SK-N-DZ (cell line): ENCODE data around the gene CLDN6.
"Not testable (repeated sequence)": the region's sequence is repeated elsewhere in the genome, so short reads cannot be mapped to it uniquely, and the experiment has no call there.

Source experiments
- DNase-seq: peaks from one replicate; pipeline ENCODE4 v3.0.0-alpha.2; 2015; ENCODE audit warnings: low spot score

The CLDN6 gene

GRCh38 chr16:3052571-3053329 lies 34.8 kb upstream of the CLDN6 start:
- DNase-seq: not testable (repeated sequence)

DNA sequence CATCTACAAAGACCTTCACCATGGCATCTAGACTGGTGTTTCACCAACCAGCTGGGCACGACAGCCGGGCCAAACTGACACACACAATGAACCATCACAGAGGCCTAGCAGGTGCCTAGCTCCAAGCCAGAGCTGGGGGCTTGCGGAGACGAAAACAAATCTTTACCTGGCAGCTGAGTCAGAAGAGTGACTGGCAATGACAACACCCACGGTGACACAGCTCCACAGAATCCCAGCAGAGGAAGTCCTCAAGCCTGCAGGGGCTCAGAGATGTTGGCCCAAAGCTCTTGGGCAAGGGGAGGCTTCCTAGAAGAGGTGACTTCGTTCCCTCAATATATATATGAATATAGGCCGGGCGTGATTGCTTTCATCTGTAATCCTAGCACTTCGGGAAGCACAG lies 33.5 kb upstream of the CLDN6 start:
- no peak for DNase-seq

DNA sequence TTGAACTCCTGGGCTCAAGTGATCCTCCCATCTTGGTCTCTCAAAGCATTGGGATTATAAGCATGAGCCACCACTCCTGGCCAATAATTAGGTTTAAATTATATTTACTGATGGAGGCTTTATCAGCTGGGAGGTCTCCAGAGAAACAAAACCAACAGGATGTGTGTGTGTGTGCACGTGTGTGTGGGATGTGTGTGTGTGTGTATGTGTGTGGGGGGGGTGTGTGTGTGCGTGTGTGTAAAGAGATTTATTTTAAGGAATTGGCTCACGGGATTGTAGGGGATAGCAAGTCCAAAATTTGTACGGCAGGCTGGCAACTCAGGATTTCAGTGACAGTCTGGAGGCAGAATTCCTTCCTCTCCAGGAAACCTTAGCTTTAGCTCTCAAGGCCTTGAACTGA lies 33.0 kb upstream of the CLDN6 start:
- DNase-seq: no peak

- DNase-seq: no peak
Observed at GRCh38 chr16:3050487-3050886, 32.5 kb upstream of the CLDN6 start.

DNA sequence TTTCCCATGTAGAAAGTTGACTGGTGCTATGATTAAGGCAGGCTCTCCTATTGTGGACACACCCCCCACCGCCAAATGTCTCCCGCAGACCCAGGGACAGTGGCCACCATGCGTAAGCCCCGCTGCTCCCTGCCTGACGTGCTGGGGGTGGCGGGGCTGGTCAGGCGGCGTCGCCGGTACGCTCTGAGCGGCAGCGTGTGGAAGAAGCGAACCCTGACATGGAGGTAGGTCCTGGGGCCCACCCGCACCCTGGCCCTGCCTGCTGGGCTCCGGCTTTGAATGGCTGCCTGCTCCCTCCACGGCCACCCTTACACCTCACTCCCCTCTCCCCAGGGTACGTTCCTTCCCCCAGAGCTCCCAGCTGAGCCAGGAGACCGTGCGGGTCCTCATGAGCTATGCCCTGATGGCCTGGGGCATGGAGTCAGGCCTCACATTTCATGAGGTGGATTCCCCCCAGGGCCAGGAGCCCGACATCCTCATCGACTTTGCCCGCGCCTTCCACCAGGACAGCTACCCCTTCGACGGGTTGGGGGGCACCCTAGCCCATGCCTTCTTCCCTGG lies 32.0 kb upstream of the CLDN6 start:
- no peak for DNase-seq

- DNase-seq: no peak
Observed at GRCh38 chr16:3047387-3047720, 29.4 kb upstream of the CLDN6 start.

GRCh38 chr16:3046641-3047386 lies 28.8 kb upstream of the CLDN6 start:
- DNase-seq: no peak

- no peak for DNase-seq
Observed at GRCh38 chr16:3045758-3046640, 28.0 kb upstream of the CLDN6 start, which contains the start of gene MMP25. TSS of gene MMP25 (plus strand) at chr16:3046561. CDS start at chr16:3046918, 357 bp downstream.

DNA sequence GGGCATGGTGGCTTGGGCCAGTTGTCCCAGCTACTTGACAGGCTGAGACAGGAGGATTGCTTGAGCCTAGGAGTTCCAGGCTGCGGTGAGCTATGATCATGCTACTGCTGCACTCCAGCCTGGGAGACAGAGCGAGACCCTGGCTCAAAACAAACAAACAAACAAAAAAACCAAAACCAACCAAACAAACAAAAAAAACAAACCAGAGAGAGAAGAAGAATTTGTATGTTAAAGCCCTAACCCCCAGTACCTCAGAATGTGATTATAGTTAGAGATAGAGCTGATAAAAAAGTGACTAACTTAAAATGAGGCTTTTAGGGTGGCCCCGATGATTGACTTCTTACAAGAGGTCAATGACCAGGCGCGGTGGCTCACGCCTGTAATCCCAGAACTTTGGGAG lies 26.7 kb upstream of the CLDN6 start:
- DNase-seq: no peak

- DNase-seq: no peak
Observed at GRCh38 chr16:3042376-3042775, 24.4 kb upstream of the CLDN6 start.

DNA sequence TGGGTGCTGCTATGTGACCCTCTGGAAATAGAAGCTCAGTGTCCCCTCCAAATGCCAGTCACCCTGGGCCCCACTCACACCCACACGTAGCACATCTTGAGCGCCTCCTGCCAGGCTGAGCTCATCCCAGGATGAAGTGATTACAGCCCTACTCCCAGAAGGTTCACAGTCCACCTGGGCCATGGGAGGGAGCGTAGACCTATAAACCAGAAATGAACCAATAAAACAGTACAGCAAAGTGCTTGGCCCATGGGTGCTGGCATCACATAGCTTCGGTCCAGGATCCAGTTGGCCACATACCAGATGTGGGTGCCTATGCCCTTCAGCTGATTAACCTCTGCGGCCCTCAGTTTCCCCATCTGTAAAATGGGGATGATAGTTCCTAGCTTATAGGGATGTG lies 20.9 kb upstream of the CLDN6 start:
- no peak for DNase-seq

DNA sequence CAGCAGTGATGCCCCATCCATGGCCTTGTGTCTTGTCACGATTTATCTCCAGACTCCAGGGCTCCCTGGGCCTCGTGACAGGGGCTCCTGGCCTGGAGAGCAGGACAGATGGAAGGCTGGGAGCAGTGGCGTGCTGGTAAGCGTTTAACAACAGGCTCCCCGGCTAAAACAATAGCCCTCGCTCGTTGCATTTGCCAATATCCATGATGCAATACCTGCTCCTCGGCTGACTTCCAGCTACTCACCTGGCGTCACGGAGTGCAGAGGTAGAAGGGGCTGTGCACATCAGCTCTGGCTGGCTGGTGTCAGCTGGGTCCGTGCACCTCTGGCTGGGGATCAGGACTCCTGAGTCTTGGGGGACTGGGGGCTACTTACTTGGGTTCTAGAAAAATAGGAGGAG lies 20.3 kb upstream of the CLDN6 start:
- DNase-seq: no peak

DNA sequence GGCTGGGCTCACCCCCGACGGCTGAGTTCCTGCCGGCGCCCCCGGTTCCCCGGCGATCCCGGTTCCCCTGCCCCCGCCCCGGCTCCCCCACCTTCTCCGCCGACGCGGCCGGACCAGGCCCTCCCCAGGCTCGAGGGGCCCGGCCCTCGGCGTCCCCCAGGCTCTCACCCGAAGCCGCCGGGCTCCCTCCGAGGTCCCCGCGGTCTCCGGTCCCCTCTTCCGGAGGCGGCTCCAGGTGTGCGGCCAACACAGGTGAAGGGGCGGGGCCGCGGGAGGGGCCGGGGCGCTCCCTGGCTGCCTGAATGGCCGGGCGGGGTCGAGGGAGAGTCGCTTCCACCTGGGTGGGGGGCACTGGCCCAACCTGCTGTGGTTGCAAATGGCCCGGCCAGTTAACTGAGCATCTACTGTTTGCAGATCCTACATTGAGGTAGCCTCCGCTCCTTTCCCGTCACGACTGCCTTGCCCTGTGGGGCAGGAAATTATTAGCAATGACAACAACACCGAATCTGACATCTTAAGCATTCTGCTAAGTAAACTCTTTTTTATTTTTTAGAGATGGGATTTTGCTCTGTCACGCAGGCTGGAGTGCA lies 18.8 kb upstream of the CLDN6 start, which contains the start of gene BICDL2:
BICDL2 (minus strand) TSS at position 219 of the 590 bp plus-strand sequence. CDS start 1,448 bp downstream, outside the sequence.
- DNase-seq: no peak

GRCh38 chr16:3035972-3036725 lies 18.2 kb upstream of the CLDN6 start:
- DNase-seq: no peak

DNA sequence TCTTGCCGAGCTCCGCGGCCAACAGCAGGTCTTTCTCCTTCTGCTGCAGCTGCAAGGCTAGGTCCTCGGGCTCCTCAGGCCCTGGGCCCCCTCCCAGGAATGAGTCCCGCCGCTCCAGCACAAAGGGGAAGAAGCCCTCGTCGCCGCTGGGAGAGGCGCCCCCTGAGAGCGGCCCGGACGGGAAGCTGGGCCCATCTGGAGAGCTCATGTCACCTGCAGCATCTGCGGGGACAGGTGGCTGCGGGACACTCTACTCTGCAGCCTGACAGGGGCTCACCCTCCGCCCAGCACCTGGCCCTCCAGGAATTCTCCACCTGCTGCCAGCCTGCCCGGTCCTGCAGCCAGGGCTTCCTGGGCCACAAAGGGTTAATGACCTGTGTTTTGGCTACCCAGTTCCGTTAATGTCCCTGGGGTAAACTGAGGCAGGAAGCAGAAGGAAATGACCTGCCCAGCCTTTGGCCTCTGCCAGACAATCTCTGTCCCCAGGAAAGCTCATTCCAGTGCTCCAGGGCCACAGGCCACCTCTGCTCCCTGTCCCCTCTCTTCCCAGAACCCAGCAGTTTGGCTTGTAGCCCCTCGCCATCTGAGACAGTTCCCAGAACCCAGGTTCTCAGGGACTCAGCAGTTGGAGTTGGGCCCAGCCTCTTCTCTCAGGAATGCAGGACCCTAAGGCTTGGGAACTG lies 17.4 kb upstream of the CLDN6 start:
- DNase-seq: no peak

- no peak for DNase-seq
Observed at GRCh38 chr16:3032624-3033023, 14.6 kb upstream of the CLDN6 start.

DNA sequence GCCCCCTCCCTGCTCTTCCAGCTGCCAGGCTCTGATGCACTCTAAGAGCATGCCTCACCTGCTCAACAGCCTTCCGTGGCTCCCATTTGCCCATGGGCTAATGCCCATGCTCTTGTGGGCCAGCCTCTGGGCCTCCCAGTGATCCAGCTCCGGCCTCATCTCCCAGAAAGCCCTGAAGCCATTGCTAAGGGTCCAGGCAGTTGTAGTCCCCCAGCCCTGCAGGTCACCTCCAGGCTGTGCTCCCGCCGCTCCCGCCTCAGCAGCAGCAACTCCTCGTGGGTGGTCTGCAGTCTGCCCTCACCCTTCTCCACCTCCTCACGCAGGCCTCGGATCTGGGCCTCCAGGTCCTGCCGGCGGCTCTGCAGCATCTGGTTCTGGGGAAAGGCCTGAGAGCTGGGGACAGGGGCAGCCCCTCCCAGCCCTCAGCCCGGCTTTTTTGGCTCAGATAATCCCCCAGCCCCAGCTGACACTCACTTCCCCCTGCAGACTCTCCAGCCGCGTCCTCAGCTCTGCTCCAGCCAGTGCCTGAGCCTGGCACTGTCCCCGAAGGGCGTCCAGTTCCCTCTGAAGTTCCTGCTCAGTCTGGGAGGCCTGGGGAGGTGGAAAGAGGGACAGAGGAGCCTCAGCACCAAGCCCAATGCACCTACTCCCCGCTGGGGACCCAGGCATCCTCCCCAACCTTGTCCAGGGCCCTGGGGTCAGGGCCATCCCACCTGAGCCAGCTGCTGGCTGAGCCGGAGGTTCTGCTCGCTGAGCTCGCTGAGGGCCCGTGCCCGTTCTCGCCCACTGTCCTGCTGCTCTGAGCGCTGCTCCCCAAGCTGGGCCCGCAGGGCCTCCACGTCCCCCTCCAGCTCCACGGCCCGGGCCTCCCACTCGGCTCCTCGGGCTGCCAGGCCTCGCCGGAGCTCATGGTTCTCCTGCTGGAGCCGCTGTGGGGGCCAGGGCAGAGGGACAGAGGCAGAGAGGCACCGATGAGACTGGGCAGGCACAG lies 12.5 kb upstream of the CLDN6 start:
- DNase-seq: no peak

GRCh38 chr16:3029491-3030221 lies 11.7 kb upstream of the CLDN6 start:
- no peak for DNase-seq
